Omental fat pad (tissue), 4 donors: ENCODE measurements around the gene GNPAT. TPM values are rescaled to one million over a fixed set of nuclear protein-coding genes. Genes with fewer than 3 reads are reported as not detected.

Experiments
- ATAC-seq: fragments of 150-250 bp; one replicate; pipeline ENCODE4 v1.9.1; 2016; ENCODE audit warnings: mild to moderate bottlenecking, moderate library complexity; ENCODE audit not compliant: low FRiP score
- DNase-seq: peaks from one replicate; pipeline ENCODE4 v3.0.0-alpha.2; 2019; ENCODE audit warnings: low spot score
- total RNA-seq, 4 donors: library from RNA; depleted of rRNA; stranded (reverse); fragments of >200 nt; gene quantifications; one replicate each; pipeline ENCODE4 v1.1.0, GENCODE V29; 2016
- TF ChIP-seq, protein P1 (sequence below), 3 donors: fragments of 450-650 bp; IDR thresholded peaks; one replicate each; pipeline ENCODE4 v1.5.1; 2016 to 2017; ENCODE audit warnings: antibody characterized with exemption in 3 of 3, mild to moderate bottlenecking in 3 of 3, moderate library complexity in 2 of 3

The GNPAT gene
- total RNA-seq, 4 donors from 2014 or later, result 25.9 to 40.8 (median 34.2) TPM

DNA sequence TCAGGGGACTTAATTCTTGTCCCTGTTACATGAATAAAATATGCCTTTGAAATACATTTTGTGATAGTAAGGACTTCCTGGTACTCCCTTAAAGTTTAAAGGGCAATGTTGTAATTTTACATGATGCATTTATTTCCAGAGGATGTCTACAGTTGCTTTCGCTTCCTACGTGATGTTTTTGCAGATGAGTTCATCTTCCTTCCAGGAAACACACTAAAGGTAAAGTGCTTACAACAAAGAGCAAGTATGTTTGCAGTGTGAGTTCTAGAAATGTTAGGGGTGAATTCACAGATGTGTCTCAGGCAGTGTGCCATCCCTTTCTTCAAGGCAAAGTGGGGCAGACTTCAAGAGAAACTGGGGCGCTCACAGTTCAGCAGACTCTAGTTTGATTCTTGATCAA is 31.2 kb downstream of the GNPAT start:
- ATAC-seq (no peak), DNase-seq (no peak)
- TF ChIP-seq, protein P1, sequence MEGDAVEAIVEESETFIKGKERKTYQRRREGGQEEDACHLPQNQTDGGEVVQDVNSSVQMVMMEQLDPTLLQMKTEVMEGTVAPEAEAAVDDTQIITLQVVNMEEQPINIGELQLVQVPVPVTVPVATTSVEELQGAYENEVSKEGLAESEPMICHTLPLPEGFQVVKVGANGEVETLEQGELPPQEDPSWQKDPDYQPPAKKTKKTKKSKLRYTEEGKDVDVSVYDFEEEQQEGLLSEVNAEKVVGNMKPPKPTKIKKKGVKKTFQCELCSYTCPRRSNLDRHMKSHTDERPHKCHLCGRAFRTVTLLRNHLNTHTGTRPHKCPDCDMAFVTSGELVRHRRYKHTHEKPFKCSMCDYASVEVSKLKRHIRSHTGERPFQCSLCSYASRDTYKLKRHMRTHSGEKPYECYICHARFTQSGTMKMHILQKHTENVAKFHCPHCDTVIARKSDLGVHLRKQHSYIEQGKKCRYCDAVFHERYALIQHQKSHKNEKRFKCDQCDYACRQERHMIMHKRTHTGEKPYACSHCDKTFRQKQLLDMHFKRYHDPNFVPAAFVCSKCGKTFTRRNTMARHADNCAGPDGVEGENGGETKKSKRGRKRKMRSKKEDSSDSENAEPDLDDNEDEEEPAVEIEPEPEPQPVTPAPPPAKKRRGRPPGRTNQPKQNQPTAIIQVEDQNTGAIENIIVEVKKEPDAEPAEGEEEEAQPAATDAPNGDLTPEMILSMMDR (IDR thresholded peaks at IDR 0.05), result no peak

DNA sequence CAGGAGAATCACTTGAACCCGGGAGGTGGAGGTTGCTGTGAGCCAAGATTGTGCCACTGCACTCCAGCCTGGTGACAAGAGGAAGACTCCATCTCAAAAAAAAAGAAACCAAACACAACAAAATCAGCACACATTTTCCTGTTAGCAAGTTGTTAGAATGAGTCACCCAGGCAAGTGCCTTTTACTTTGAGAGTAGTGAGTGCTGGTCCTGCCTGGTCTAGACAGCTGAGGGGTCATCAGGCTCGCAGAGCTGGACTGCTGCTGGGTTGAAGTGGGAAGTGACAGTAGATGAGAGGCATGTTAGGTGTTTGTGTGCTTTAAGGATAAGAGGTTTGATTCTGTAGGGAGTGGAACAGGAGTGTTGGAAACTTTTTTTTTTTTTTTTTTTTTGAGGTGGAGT is 31.9 kb downstream of the GNPAT start:
- ATAC-seq, result no peak

DNA sequence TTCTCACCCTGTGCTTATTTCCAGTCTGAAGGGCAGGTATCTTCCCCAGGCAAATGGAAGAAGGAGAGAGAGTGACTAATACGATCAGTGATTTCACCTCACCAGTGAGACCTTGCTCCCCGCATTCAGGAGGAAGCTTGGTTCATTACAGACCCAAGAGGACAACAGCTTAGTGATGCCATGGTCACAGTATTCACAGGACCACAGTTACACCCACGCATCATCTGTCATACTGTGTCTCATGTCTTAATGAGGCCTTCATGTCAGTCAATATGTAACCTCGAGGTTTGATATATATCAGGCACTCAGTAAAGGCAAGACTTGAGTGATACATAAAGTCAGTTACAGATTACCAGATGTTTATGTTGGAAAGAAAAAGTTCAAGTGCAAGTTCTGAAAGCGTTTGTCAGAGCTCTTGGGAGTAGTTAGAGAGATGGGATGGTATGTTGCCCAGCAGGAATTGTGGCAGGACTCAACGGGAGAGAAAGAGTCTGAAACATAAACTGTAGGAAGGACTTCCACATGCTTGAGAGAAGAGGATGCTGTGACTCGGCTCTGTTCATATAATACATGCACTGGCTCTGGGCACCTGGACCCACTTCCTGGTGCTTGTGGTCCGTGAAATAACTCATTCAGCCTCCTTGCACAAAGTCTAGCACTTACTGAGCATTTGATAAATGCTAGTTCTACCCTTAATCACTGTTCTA is 33.3 kb downstream of the GNPAT start:
- ATAC-seq, result no peak
- TF ChIP-seq, protein P1 (IDR thresholded peaks at IDR 0.05), result no peak
- DNase-seq, result no peak

More for the DNA sequence above, 31.9 kb downstream of the GNPAT start:
- DNase-seq, result no peak
- TF ChIP-seq, protein P1 (IDR thresholded peaks at IDR 0.05), result no peak

DNA sequence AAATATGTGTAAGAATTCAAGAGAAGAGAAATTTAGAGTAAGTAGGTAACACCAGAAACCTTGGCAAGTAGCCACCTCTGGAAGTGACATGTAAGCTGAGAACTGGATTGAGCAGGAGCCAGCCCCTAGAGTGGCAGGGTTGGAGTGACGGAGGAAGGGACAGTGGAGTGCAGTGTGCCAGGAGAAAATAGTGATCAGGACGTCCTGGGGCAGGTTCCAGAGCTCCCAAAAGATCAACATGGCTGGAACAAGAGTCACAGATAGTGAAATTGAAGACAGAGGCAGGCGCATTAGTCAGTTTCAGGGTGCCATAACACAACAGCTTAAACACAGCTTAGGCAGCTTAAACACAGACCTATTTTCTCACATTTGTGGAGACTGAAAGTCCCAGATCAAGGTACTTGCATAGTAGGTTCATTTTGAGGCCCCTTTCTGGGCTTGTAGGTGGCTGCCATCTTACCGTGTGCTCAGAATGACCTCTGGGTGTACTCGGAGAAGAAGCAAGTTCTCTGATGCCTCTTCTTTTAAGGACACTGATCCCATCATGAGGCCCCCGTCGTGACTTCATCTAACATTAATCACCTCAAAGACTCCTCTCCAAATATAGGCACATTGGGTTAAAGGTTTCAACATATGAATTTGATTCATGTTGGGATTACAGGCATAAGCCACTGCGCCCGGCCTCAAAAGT is 37.2 kb downstream of the GNPAT start:
- no peak for ATAC-seq

DNA sequence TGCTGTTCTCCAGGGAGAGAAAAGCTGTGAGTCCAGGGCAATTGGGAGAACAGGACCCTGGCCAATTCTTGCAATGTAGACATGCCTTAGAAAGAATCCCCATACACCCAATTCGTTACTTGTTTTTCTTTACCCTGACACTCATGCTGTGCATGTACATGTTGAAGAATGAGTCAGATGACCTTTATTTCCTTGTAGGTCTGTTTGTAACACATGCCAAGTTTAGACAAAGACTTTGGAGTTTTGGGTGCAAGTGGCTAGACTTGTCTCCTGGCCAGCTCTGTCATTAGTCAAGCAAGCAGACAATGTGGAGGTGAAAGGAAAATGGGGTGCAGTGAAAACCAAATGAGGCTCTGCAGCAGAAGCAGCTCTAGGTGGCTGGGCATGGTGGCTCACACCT is 38.1 kb downstream of the GNPAT start:
- ATAC-seq (no peak), DNase-seq (no peak)
- TF ChIP-seq, protein P1 (IDR thresholded peaks at IDR 0.05), result no peak

More for the DNA sequence above, 37.2 kb downstream of the GNPAT start:
- DNase-seq, result no peak
- TF ChIP-seq, protein P1 (IDR thresholded peaks at IDR 0.05), result no peak

DNA sequence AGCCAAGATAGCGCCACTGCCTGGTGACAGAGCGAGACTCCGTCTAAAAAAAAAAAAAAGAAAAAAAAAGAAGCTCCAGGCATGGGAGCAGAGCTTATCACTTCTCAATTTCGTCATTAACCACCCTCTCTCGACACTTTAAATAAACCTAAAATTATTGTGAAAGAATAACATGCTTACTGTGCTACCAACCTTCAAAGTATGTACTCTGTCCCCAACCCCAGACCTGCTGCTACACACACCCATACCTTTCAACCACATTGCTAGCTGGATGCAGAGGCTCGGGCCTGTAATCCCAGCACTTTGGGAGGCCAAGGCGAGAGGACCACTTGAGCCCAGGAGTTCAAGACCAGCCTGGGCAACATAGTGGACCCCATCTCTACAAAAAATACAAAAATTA is 38.7 kb downstream of the GNPAT start:
- ATAC-seq, result no peak
- TF ChIP-seq, protein P1 (IDR thresholded peaks at IDR 0.05), result no peak
- no peak for DNase-seq

DNA sequence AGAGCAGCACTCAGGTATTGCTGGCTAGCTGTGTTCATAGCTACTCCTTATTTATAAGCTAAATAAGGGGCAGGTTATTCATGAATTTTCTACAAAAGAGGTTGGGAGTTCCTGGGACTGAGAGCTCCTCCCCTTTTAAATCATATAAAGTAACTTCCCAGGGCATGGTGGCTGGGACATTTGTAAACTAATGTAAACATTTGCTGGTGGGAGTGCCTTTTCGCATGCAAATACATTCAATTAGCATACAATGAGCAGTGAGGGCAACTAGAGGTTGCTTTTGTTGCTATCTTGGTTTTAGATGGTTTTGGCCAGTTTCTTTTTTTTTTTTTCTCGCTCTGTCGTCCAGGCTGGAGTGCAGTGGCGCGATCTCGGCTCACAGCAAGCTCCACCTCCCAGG is 43.4 kb downstream of the GNPAT start:
- TF ChIP-seq, protein P1 (IDR thresholded peaks at IDR 0.05), result no peak
- DNase-seq (no peak), ATAC-seq (no peak)
